HK-2 (cell line): ENCODE measurements around the gene SRC.
A peak's percentile ranks its signal among the peaks of the same experiment; 100 is the strongest.

Source experiments
- DNase-seq: peaks from one replicate; pipeline ENCODE4 v3.0.0-alpha.2; 2018; ENCODE audit not compliant: unreplicated experiment

Gene SRC

DNA sequence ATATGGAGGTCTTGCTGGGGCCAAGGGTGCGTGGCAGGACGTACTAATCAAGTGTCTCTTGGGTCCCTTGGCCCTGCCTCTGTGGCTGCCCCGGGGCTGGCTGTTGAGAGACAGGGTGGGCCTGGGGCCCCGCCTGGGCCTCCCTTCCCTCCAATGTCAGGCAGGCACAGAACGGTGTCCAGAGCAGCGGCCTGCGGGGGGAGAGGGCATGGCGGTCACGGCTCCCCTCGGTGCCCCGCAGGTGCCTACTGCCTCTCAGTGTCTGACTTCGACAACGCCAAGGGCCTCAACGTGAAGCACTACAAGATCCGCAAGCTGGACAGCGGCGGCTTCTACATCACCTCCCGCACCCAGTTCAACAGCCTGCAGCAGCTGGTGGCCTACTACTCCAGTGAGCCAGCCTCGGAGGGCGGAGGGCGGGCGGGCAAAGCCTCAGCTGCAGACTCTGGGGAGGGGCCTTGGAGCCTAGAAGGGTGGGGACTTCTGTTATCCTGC, 50.0 kb downstream of the SRC start:
- no peak for DNase-seq

DNA sequence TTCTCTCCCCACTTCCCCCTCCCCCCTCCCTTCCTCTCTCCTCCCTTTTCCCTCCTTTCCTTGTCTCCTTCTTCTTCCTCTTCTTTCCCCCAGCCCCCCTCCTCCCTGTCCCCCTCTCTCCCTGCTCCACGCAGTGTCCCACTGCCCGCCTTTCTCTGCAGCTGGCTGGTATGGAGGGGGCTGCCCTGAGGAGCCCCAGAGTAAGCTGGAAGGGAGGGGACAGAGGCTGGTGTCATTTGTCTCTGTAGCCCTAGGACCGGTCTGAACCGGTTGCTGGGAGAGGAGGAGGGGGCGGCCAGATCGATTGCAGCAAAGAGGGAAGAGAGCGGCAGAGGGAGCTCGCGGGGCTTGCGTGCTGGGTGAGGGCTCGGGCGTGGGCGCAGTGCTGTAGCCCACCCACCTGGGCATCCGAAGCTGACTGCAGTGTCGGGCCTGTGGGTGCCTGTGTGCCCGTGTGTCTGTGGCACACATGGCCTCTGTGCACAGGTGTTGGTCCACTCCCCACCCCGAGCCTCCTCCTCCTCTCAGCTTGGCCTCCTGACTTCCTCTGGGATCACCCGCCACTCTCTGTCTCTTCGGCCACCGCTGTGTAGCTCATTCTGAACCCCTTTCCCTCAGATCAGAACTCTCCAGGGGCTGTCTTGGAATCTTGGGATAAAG, 50.6 kb downstream of the SRC start:
- no peak for DNase-seq

DNA sequence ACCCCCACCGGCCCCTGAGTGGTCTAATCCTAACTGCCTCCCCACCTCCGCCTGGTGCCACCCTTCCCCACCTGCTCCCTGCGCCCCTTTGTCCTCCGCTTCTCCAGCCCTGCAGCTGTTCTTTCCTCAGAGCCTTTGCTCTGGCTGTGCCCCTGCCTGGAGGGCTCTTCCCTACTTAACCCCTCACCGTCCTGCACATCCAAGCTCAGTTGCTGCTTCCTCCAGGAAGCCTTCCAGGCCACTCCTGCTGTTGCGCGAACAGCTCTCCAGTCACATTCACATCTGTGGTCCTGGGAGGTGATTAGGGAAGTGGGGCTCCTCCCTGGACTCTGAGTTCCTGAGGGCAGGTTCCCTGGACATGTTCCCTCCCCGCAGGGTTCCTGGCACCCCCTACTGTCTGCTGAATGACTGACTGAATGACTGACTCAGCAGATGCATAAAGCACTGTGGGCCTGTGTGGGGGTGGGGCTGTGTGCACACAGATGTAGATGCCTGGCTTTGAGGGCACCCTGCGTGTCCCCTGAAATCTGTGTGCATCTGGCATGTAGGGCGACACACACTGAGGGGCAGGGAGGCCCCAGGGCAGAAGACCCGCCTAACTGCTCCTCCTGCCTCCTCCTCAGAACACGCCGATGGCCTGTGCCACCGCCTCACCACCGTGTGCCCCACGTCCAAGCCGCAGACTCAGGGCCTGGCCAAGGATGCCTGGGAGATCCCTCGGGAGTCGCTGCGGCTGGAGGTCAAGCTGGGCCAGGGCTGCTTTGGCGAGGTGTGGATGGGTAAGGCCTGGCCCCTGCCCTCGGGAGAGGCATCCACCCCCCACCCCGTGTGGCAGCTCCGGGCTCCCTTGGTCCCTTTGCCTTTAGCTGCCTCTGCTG, 51.4 kb downstream of the SRC start:
- DNase-seq, result peak; percentile 45

DNA sequence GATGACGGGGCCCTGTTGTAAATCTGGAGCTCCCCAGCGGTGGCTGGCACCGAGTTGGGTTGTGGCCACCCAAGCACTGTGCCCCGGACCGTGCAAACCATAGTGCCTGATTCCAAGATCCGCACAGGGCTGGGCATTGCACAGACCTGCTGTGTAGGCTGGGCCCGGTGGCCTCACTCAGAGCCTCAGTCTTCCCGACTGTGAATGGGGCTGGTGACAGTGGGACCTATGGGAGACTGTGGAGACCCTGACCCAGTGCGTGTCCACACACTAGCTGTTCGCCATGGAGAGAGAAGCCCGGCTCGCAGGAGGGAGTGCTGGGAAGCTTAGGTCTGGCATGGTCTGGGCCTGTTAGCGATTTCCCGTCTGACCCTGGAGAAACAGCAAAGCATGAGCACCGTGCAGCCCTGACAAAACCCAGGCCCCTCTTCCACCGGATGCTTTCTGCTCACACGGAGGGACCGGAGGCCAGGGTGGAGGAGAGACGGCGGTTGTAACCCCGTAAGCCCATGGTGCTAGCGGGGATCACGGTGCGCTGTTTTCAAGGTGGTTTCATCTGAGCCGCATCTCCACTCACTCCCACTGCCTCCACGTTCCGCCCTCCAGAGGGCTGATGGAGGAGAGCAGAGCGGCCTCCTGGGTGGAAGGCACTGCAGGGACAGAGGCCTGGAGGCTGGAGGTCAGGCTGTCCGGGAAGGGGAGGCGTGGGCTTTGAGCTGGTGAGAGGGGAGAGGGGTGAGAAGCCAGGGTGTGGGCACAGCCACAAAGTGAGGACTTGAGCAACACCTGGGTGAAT, 52.2 kb downstream of the SRC start:
- no peak for DNase-seq

DNA sequence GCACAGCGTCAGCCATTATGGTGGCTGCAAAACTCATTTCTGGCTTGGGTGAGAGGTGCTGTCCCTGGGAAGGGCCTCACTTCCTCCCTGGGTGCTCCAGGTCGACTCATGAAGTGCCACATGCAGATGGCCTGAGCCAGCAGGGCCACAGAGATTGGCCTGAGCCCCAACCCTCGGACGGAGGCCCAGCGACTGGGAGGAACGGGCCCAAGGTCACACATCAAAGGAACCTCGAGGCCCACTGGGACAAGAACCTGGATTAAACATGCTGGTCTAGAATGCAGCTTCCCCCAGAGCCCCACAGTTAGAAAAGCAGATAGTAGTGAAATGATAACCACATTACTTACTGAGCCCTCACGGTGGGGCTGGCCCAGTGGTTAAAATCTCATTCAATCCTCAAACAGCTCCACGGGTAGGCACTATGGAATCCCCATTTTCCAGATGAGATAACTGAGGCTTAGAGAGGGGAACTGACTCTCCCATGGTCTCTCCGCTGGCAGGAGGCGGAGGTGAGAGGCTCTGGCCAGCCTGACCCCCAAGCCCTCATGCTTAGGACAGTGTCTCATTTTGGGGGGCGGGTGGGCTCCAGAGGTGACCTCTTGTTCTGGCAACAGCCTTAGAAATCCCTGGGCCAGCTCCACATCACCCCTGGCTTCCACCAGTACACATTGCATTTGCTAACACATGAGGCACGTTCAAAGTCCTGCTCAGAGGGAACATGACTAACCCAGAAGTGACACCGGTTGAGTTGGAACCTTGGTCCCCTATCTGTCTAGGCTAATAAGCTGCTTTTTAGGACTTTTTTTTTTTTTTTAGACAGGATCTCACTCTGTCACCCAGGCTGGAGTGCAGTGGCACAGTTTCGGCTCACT, 53.0 kb downstream of the SRC start:
- no peak for DNase-seq

DNA sequence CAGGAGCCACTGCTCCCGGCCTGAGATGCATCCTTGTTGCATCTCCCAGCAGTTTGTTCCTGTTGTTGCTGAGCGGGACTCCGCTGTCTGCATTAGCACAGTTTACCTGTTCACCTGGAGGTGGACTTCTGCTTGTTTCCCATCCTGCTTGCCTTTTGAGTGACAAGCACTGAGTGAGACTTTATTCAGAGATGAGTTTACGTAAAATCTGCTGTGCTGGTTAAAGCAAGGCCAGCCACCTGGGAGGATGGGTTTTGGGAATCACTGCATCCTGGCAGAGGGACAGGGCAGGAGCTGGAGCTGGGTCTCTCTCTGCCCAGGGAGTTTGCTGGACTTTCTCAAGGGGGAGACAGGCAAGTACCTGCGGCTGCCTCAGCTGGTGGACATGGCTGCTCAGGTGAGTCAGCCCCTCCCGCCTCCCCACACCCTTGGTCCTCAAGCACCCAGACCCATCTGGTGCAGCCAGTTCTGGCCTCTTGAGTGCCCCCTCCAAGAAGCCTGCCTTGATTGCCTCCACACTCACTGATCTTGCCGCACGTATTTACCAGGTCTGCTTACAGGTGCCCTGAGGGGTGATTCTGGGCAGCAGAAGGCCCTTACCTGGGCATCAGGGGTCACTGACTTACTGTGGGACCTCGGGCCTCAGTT, 55.5 kb downstream of the SRC start:
- no peak for DNase-seq

DNA sequence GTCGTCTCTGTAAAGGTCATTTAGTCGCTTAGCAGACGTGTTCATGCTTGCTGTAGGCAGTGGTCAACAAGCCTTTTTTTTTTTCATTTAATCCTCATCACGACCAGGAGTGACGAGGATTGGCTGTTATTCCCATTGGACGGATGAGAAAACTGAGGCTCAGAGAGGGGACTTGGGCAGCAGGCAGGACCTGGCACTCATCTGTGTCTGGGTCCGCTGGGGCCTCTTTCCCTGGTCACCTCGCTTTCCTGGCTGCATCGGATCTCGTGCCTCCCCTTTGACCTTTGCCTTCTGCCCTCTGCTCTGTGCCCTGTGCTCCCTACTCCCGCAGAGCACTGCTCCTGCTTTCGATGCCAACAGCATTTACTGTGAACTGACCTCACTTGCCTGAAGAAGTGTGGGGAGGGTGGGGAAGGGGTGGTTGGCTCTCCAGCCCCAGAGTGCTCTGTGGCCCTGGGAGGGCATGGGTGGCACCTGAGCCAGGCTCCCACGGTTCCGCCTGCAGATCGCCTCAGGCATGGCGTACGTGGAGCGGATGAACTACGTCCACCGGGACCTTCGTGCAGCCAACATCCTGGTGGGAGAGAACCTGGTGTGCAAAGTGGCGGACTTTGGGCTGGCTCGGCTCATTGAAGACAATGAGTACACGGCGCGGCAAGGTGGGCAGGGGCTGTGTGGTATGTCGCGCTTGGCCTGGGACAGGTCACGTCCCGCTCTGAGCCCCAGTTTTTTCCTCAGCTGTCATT, 56.2 kb downstream of the SRC start:
- no peak for DNase-seq

DNA sequence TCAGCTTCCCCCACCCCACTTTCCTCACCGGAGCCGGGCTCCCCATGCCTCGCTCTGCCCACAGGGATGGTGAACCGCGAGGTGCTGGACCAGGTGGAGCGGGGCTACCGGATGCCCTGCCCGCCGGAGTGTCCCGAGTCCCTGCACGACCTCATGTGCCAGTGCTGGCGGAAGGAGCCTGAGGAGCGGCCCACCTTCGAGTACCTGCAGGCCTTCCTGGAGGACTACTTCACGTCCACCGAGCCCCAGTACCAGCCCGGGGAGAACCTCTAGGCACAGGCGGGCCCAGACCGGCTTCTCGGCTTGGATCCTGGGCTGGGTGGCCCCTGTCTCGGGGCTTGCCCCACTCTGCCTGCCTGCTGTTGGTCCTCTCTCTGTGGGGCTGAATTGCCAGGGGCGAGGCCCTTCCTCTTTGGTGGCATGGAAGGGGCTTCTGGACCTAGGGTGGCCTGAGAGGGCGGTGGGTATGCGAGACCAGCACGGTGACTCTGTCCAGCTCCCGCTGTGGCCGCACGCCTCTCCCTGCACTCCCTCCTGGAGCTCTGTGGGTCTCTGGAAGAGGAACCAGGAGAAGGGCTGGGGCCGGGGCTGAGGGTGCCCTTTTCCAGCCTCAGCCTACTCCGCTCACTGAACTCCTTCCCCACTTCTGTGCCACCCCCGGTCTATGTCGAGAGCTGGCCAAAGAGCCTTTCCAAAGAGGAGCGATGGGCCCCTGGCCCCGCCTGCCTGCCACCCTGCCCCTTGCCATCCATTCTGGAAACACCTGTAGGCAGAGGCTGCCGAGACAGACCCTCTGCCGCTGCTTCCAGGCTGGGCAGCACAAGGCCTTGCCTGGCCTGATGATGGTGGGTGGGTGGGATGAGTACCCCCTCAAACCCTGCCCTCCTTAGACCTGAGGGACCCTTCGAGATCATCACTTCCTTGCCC, 57.4 kb downstream of the SRC start:
- DNase-seq, result no peak

DNA sequence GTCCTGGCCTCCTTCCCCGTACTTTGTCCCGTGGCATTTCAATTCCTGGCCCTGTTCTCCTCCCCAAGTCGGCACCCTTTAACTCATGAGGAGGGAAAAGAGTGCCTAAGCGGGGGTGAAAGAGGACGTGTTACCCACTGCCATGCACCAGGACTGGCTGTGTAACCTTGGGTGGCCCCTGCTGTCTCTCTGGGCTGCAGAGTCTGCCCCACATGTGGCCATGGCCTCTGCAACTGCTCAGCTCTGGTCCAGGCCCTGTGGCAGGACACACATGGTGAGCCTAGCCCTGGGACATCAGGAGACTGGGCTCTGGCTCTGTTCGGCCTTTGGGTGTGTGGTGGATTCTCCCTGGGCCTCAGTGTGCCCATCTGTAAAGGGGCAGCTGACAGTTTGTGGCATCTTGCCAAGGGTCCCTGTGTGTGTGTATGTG, 58.5 kb downstream of the SRC start:
- DNase-seq, result no peak

DNA sequence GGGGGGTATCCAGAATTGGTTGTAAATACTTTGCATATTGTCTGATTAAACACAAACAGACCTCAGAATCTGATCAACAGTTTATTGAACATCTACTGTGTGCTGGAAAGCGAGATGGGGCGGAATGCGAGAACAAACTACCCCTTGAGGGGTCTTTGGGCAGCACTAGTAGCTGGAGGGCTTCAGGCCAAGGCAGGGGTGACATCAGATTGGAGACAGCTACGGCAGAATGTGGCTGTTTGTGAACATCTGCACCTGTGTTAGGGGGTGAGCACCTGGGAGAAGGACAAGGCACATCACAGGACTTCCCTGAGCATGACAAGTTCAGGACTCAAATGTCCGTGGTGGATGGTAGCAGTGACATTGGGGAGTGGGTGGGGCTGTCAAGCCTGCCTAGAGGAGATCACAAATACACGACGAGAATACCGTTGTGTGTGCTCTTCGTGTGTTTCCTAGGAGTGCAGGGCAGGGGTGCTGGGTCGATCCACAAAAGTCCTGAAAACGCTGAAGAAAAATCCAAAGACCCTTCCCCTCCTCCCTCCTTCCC, 59.5 kb downstream of the SRC start:
- DNase-seq, result no peak

DNA sequence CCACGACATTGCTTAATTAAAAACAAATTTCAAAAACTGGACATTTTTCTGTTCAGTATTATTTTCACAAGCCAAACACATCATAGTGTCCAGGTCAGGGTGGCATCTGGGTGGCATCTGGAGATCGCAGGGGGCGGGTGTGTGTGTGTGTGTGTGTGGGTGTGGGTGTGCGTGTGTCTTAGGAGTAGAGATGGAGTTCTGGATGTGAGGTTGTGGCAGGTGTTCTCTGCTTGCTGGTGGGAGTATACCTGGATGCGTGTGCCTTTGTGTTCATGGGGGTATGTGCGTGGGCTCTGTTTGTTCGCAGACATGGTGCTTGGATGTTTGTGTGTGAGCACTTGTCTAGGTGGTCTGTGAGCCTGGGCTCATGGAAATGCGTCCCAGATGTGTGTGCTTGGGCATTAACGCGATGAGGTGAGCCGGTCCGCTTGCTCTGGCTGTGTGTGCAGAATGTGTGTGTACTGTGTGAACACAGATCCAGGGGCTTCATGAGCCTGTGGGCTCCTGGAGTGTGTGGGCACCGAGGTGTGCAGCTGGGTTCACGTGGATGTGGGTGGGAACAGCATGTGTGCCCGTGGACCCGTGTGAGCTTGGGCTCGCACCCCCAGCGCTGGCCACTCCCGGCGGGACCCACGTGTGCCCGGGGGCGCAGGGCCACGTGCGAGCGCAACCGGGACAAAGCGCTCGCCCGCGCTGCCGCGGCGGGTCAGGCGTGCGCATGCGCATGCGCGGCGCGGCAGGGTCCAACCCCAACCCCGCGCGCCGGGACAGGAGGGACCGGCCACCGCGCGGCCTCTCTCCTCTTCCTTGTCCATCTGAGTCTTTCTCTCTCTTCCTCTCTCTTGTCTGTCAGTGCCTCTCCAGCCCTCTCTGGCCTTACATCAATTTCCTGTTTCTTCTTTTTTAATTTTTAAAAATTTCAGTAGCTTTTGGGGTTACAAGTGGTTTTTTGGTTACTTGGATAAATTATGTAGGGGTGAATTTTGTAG, 60.4 kb downstream of the SRC start:
- DNase-seq, result peak; percentile 80

DNA sequence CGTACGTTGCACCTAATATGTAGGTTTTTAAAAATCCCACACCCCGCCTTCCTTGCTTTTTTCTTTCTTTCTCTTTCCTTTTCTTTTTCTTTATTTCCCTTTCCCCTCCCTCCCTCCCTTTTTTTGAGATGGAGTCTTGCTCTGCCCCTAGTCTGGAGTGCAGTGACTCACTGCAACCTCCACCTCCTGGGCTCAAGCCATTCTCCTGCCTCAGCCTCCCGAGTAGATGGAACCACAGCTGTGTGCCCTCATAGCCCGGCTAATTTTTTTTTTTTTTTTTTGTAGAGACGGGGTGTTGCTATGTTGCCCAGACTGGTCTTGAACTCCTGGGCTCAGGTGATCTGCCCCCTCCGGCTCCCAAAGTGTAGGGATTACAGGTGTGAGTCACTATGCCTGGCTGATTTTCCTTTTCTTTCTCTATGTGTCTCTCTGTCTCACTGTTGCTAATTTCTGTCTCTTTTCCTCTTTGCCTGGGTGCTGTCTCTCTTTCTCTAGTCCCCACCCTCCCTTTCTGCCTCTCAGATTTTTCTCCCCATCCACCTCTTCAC, 61.2 kb downstream of the SRC start:
- peak; percentile 41 for DNase-seq

DNA sequence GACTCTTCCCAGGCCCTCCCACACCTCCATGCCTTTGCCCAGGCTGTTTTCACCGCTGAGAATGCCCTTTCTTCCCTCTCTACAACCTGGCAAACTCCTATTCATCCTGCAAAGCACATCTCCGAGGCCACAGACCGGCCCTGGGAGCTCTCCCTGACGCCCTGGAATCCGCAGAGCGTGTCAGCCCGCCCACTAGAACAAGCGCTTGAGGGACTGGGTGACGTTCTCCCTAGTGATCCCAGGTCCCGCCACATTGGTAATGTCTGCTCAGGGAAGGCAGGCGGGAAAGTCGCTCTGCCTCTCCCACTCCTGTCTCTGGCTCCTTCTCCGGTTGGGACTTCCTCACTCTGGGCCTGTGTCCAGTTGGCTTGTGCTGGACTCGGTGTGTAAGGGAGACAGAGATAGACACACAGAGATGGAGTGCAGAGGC, 61.6 kb downstream of the SRC start:
- DNase-seq, result peak; percentile 36

DNA sequence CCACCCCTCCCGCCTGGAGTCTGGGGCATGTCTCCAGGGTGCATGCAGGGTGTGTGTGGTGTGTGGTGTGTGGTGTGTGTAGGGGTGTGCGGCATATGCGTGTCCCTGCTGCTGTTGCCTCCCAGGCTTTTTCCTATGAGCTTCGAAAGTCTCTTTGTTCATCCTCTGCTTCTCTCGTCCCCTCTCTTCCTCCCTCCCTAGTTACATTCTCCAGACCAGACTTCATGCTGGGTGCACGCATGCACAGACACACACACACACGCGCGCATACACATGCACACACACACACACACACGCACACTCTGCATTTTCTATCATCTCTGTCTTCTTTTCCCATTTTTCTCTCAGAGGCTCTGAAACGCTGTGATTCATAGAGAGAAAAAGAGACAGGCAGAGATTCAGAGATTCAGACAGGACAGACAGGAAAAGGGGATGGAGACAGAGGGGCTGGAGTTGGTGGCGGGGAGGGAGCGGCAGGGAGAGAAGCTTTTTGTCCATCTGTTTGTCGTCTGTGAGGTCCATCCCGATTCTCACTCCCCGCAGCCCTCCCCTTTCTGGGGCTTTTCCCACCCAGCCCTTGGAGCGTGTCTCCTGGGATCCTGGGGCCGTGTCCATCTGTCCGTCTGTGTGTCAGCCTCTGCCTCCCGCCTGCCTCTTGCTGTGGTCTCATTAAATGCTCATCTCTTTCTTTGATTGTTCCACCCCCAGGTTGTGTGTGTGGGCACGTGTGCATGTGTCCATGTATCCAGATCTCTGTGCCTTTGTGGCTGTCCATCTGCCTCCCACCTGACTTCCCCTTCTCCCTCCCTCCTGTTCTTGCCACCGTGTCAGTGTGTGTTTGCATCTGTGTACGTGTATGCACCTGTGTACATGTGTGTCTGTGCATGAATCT, 62.6 kb downstream of the SRC start:
- no peak for DNase-seq

DNA sequence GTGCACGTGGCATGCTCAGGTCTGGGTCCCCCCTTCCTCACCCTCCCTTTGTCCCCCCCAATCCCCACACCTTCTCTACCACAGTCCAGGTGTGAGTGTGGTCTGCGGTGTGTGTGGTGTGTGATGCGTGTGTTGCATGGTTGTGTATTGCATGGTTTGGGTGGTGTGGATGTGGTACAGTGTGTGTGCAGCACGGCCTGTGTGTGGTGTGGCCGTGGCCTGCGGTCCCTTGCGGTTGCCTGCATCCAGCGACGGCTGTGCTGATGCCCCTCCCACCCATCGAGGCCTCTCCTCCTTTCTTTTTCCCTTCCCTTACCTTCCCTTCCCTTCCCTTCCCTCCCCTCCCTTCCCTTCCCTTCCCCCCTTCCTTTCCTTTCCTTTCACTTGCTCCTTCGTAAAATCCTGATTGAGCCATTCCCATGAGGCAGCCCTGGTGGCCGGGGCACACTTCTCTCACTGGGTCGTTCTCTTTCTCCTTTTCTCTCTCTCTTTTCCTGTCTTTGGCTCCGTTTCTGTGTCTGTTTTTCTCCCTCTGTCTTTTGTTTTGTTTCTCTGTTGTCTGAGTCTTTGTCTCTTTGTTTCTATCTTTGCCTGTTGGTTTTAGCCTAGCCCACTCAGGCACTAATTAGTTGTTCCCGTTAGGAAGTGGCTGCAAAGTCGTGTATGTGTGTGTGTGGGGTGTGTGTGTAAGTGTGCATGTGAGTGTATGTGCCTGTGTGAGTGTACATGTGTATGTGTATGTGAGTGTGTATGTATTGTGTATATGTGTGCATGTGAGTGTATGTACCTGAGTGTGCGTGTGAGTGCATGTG, 65.7 kb downstream of the SRC start:
- no peak for DNase-seq
